GM12891 (cell line): ENCODE results near the gene CST7.

Experiments
- DNase-seq: peaks from one replicate; pipeline ENCODE4 v3.0.0; 2011; ENCODE audit warnings: low spot score; ENCODE audit not compliant: insufficient read length
- FAIRE-seq: peaks from 2 replicates; lab custom pipeline; 2011; peaks lifted over from hg19 to GRCh38; lab: Jason Lieb, UNC
- PAX5 ChIP-seq: IDR thresholded peaks from 2 replicates; pipeline ENCODE4 v1.6.1; 2011; ENCODE audit warnings: low read length, moderate library complexity, mild to moderate bottlenecking; ENCODE audit not compliant: insufficient read depth, severe bottlenecking
- POLR2A ChIP-seq: IDR thresholded peaks from 2 replicates; pipeline ENCODE4 v1.6.1; 2011; ENCODE audit warnings: low read depth, low read length, control low read depth
- POLR2AphosphoS5 ChIP-seq: IDR thresholded peaks from 2 replicates; pipeline ENCODE4 v1.6.1; 2011; ENCODE audit warnings: low read depth, low read length, control low read depth
- POU2F2 ChIP-seq: IDR thresholded peaks from 2 replicates; pipeline ENCODE4 v1.6.1; 2011; ENCODE audit warnings: low read depth, mild to moderate bottlenecking, control low read depth, low read length, moderate library complexity
- SPI1 ChIP-seq: IDR thresholded peaks from 2 replicates; pipeline ENCODE4 v1.6.1; 2011; ENCODE audit warnings: low read depth, low read length, control low read depth
- TAF1 ChIP-seq: IDR thresholded peaks from 2 replicates; pipeline ENCODE4 v1.6.1; 2011; ENCODE audit warnings: low read depth, low read length, control low read depth

Gene CST7

GRCh38 chr20:24985802-24986201 lies 36.7 kb downstream of the CST7 start:
- no peak for DNase-seq
- FAIRE-seq, result no peak
- no peak for TF ChIP-seq SPI1

DNA sequence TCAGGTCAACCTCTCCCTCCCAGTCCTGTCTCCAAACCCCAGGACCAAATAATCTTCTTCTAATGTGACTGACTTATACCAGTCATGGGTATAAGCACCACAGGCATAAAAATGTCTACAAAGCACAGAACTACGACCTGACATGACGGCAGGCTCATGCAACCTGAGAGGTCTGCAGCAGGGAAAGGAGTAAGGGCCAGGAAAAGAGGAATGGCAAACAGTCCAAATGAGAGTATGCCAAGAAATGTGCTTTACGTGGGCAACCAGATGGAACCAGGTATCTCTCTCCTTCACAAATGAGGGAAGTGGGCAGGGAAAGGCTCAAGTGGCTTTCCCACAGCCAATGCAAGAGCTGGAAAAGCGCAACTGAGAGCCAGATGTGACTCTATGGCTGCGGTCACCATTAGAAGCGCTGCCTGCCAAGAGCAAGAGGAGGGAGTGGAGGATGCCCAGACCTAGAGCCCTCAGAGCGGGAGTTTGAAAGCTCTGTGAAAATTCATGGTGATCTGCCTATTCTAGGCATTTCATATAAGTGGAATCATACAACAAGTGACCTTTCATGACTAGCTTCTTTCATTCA lies 37.5 kb downstream of the CST7 start:
- no peak for DNase-seq
- no peak for TF ChIP-seq PAX5
- TF ChIP-seq TAF1, result no peak
- no peak for TF ChIP-seq POLR2AphosphoS5
- TF ChIP-seq POU2F2, result no peak
- no peak for TF ChIP-seq SPI1
- FAIRE-seq, result no peak

- no peak for TF ChIP-seq PAX5
- no peak for TF ChIP-seq SPI1
- no peak for TF ChIP-seq POLR2AphosphoS5
- TF ChIP-seq TAF1, result no peak
- no peak for DNase-seq
- no peak for FAIRE-seq
Observed at GRCh38 chr20:24987244-24987643, 38.2 kb downstream of the CST7 start.

- FAIRE-seq (no peak), DNase-seq (no peak)
- TF ChIP-seq POLR2AphosphoS5 (no peak), POLR2A (no peak), POU2F2 (no peak)
Observed at GRCh38 chr20:24987873-24988835, 39.1 kb downstream of the CST7 start.

DNA sequence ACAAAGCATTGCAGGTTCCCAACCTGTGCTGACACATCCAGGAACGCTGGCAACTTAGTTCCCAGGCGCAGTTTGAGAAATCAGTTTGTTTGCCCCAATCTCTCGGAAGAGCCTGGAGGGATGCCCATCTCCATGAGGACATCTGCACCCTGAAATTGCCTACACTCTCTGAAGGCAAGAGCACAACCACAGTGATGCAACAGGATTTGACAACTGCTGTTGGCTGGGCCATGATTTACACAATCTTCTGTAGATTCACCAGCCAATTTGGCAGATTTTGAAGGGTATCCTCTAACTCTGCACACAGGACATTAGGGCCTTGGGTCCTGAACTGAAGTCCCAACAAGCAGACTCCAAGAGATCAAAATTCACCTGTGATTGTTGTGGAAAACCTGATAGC lies 40.1 kb downstream of the CST7 start:
- FAIRE-seq (no peak), DNase-seq (no peak)
- no peak for TF ChIP-seq POLR2A
- TF ChIP-seq POLR2AphosphoS5, result no peak
- TF ChIP-seq POU2F2, result no peak
- TF ChIP-seq TAF1, result no peak
- TF ChIP-seq SPI1, result no peak
- no peak for TF ChIP-seq PAX5

DNA sequence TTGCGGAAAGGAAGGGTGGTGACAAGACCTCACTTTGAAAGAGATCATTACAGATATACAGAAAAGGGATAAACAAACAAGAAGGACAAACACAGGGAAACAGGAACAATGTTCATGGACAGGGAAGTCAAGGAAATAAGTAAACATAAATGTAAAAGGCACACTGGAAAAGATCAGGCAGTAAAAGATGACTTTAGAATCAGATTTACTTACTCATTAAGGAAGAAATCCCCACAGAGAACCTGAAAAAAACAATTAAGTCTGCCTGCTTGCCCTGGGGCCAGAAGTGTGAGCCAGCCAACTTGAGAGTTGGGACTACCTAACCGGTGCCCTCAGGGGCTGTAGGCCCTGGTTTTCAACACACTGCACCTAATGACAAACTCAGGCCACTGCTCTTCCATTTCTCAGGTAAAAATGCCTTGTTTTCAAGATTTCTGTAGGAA lies 41.8 kb downstream of the CST7 start:
- FAIRE-seq (no peak), DNase-seq (no peak)
- no peak for TF ChIP-seq POLR2AphosphoS5
- TF ChIP-seq POU2F2, result no peak
- TF ChIP-seq PAX5, result no peak
- TF ChIP-seq POLR2A, result no peak
- no peak for TF ChIP-seq SPI1
- TF ChIP-seq TAF1, result no peak

GRCh38 chr20:24991897-24992486 lies 42.9 kb downstream of the CST7 start:
- FAIRE-seq, result no peak
- no peak for DNase-seq
- TF ChIP-seq POLR2A, result no peak
- no peak for TF ChIP-seq SPI1
- no peak for TF ChIP-seq POU2F2
- no peak for TF ChIP-seq POLR2AphosphoS5

DNA sequence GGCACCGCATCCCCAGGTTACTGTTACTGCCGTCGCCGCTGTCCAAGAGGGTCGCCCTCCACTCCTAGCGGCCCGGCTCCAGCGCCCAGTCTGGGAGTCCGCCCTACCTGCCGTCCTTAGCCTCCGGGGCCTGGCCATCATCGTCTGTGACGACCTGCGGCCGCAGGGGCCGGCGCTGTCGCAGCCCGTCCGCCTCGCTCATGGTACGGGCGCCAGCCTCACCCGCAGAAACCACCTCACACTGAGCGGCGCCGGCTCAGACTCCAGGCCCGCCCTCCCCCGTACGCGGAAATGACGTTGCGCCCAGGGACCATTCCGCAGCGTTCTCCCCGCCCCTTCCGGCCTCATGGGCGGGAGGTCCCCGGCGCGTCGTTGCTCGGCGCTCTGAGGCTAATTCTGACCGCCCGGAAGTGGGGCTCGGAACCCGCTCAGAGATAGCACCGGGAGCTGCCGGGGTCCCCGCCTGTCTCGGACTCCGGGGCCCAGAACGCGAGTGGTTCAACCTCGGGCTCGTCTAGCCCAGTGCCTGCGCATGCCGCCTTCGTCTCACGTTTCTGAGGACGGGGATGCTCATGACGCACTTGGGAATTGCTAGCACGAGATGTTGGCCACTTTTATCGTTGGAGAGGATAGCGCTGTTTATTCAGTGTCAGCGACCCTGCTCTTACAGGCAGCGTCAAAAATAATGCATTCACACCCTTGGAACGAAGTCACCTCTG lies 43.6 kb downstream of the CST7 start, which contains the start of gene APMAP:
Gene APMAP (minus strand): TSS at position 265 of the 719 bp plus-strand sequence. CDS start 63 bp downstream, at position 202.
- TF ChIP-seq POLR2AphosphoS5 (peak; percentile 85), POLR2A (peak; percentile 87), SPI1 (no peak), TAF1 (peak; percentile 68; the same call in 1 of the 2 replicates), POU2F2 (peak; percentile 55; the same call in 1 of the 2 replicates), PAX5 (no peak)
- DNase-seq (peak; percentile 97), FAIRE-seq (peak; percentile 98)

GRCh38 chr20:24993337-24994185 lies 44.5 kb downstream of the CST7 start:
- FAIRE-seq, result no peak
- TF ChIP-seq PAX5 (no peak), SPI1 (no peak), POLR2AphosphoS5 (no peak), TAF1 (no peak), POU2F2 (no peak), POLR2A (no peak)
- no peak for DNase-seq
